KMS-11 (cell line): ENCODE results near the gene EPS15.

Experiments
- H2AFZ ChIP-seq: fragments of 200-600 bp; sonication (generic); 2 replicates; pipeline ENCODE4 v1.6.1; 2016; ENCODE audit warnings: antibody characterized with exemption, mixed run types, low read depth
- H3K27ac ChIP-seq: fragments of 200-600 bp; sonication (generic); 2 replicates; pipeline ENCODE4 v1.6.1; 2016; ENCODE audit warnings: mild to moderate bottlenecking, mixed run types
- H3K27me3 ChIP-seq: fragments of 200-600 bp; sonication (generic); 2 replicates; pipeline ENCODE4 v1.6.1; 2017; ENCODE audit warnings: mild to moderate bottlenecking, low read depth, mixed run types, moderate library complexity; ENCODE audit not compliant: insufficient read depth
- H3K36me3 ChIP-seq: fragments of 200-600 bp; sonication (generic); 2 replicates; pipeline ENCODE4 v1.6.1; 2017; ENCODE audit warnings: mild to moderate bottlenecking, mixed run types; ENCODE audit not compliant: insufficient read depth
- H3K4me1 ChIP-seq: fragments of 200-600 bp; sonication (generic); 2 replicates; pipeline ENCODE4 v1.6.1; 2016; ENCODE audit warnings: mild to moderate bottlenecking, low read depth, mixed run types; ENCODE audit not compliant: poor library complexity, severe bottlenecking
- H3K4me2 ChIP-seq: fragments of 200-600 bp; sonication (generic); 2 replicates; pipeline ENCODE4 v1.7.0; 2016; ENCODE audit warnings: mild to moderate bottlenecking, mixed run types
- H3K4me3 ChIP-seq: fragments of 200-600 bp; sonication (generic); IDR thresholded peaks from 2 replicates; pipeline ENCODE4 v1.6.1; 2017; ENCODE audit warnings: low read depth, low read length, mixed read lengths; ENCODE audit not compliant: insufficient read depth
- H3K79me2 ChIP-seq: fragments of 200-600 bp; sonication (generic); 2 replicates; pipeline ENCODE4 v1.6.1; 2016; ENCODE audit warnings: low read depth, mixed run types; ENCODE audit not compliant: insufficient read depth
- H3K9ac ChIP-seq: fragments of 200-600 bp; sonication (generic); 2 replicates; pipeline ENCODE4 v1.6.1; 2016; ENCODE audit warnings: mild to moderate bottlenecking, mixed run types
- H4K20me1 ChIP-seq: fragments of 200-600 bp; sonication (generic); 2 replicates; pipeline ENCODE4 v1.6.1; 2016; ENCODE audit warnings: mild to moderate bottlenecking, mixed run types; ENCODE audit not compliant: insufficient read depth
- CTCF ChIP-seq: fragments of 200-600 bp; sonication (generic); conservative IDR thresholded peaks from 2 replicates; pipeline ENCODE4 v1.6.1; 2017; ENCODE audit warnings: low read depth, mild to moderate bottlenecking, antibody characterized with exemption, low read length, moderate library complexity, mixed read lengths

The EPS15 gene

GRCh38 chr1:51330331-51331201, 188.5 kb downstream of the EPS15 start, which contains the start of gene TTC39A:
TTC39A (minus strand) TSS chr1:51330562; CDS start chr1:51330477, 85 bp downstream.
- Histone ChIP-seq H3K4me2 (peak within 1 kb of the TSS; percentile 29; the same call in 1 of the 2 replicates), H3K9ac (peak within 1 kb of the TSS; percentile 51), H3K36me3 (no peaks in the 10 kb centered on the region), H3K27ac (peak within 1 kb of the TSS; percentile 54), H4K20me1 (no peaks in the 10 kb centered on the region), H3K79me2 (no peaks in the 10 kb centered on the region), H2AFZ (peak within 1 kb of the TSS; percentile 66; the same call in 1 of the 2 replicates), H3K27me3 (no peaks in the 10 kb centered on the region), H3K4me3 (no peak within 1 kb of the TSS), H3K4me1 (peaks cover 9% of the 10 kb centered on the region)
- TF ChIP-seq CTCF = no peak

GRCh38 chr1:51329443-51330325, 189.4 kb downstream of the EPS15 start:
- Histone ChIP-seq H3K36me3 (no peaks in the 10 kb centered on the region), H3K27ac (no peak overlapping the region), H3K27me3 (no peaks in the 10 kb centered on the region), H3K4me1 (peaks cover 9% of the 10 kb centered on the region), H4K20me1 (no peaks in the 10 kb centered on the region), H3K4me3 (no peak overlapping the region), H3K4me2 (no peak overlapping the region), H3K9ac (no peak overlapping the region), H2AFZ (no peak overlapping the region), H3K79me2 (no peaks in the 10 kb centered on the region)
- no peak for TF ChIP-seq CTCF

GRCh38 chr1:51328926-51329325, 190.1 kb downstream of the EPS15 start:
- no peaks in the 10 kb centered on the region for H3K27me3 ChIP-seq
- no peak for TF ChIP-seq CTCF
- no peaks in the 10 kb centered on the region for H4K20me1 ChIP-seq
- no peak overlapping the region for H3K4me3 ChIP-seq
- peaks cover 9% of the 10 kb centered on the region for H3K4me1 ChIP-seq
- no peak overlapping the region for H3K27ac ChIP-seq
- H3K9ac ChIP-seq = no peak overlapping the region
- no peaks in the 10 kb centered on the region for H3K79me2 ChIP-seq
- H3K36me3 ChIP-seq = no peaks in the 10 kb centered on the region
- no peak overlapping the region for H3K4me2 ChIP-seq
- H2AFZ ChIP-seq = no peak overlapping the region

- H3K79me2 ChIP-seq = no peaks in the 10 kb centered on the region
- H2AFZ ChIP-seq = no peak overlapping the region
- no peak overlapping the region for H3K27ac ChIP-seq
- H3K9ac ChIP-seq = no peak overlapping the region
- no peak overlapping the region for H3K4me3 ChIP-seq
- H3K27me3 ChIP-seq = no peaks in the 10 kb centered on the region
- H4K20me1 ChIP-seq = no peaks in the 10 kb centered on the region
- TF ChIP-seq CTCF = no peak
- no peaks in the 10 kb centered on the region for H3K36me3 ChIP-seq
- peaks cover 9% of the 10 kb centered on the region for H3K4me1 ChIP-seq
- H3K4me2 ChIP-seq = no peak overlapping the region
Observed at GRCh38 chr1:51328279-51328678, 190.8 kb downstream of the EPS15 start.
